GM19238 (cell line): ENCODE measurements around the gene CNTNAP2.
"Not testable (repeated sequence)": the region's sequence is repeated elsewhere in the genome, so short reads cannot be mapped to it uniquely, and the experiment has no call there.

Experiments used
- DNase-seq: peaks from one replicate; pipeline ENCODE4 v3.0.0; 2011; ENCODE audit warnings: low spot score; ENCODE audit not compliant: insufficient read length

Gene CNTNAP2

DNA sequence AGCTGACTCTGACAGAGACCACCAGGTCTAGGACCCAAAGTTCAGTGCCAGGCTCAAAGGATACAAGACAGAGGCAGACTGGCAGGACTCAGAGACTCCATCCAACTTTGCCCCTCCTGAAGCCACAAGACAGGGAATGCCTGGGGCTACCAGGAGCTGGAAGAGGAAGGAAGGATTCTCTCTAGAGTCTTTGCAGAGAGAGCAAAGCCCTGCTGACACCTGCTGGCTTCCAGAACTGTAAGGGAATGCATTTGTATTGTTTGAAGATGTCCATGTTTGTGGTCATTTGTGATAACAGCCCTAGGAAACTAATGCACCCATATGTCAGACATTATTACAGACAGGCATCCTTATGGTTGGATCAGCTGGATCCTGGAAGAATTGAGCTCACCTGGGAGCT, 2341.7 kb downstream of the CNTNAP2 start:
- no peak for DNase-seq

DNA sequence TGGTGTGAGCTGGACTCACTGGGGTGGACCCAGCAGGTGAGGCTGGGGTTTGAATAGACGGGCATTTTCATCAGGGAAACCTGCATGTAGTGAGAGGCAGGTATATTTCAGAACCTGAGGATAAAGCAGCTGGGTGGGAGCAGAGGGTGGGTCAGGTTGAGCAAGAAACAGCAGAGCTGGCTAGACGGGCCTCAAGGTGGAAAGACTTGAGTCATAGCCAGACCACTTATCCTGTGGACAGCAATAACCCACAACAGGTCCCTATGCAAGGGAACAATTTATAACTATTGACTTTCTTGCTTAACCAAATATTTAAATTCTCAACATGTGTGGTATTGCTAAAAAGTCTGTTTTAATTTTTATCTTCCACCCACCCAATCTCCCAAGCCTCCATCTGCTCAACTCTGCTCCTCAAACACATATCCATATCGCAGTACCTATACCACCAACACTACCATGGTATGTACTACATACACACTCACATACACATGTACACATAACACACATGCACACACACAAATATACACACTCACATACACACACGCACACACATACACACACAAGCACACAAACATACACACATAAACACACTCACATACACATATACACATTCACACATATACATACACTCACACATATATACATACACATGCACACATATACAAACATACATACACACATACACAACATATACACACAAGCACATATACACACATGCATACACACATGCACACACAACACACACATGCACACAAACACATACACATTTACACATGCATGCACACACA, 2345.0 kb downstream of the CNTNAP2 start:
- DNase-seq = no peak

DNA sequence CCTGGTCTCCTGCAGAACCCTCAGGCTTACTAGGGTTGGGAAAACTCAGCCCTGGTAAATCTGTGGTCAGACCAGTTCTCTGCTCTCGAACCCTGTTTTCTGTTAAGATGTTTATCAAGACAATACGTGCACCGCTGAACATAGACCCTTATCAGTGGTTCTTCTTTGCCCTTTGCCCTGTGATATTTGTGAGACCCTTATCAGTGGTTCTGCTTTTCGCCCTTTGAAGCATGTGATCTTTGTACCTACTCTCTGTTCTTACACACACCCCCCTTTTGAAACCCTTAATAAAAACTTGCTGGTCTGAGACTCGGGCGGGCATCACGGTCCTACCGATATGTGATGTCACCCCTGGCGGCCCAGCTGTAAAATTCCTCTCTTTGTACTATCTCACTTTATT, 2346.2 kb downstream of the CNTNAP2 start:
- DNase-seq = not testable (repeated sequence)

DNA sequence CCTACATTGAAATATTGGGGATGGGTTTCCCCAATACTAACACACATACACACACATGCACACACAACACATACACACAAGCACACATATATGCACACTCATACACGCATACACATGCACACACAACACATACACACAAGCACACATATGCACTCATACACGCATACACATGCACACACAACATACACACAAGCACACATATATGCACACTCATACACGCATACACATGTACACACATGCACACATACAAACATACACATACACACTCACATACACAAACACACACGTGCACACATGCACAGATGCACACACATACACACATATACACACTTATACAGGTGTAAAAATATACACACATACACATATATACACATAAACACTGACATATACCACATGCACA, 2346.6 kb downstream of the CNTNAP2 start:
- no peak for DNase-seq

DNA sequence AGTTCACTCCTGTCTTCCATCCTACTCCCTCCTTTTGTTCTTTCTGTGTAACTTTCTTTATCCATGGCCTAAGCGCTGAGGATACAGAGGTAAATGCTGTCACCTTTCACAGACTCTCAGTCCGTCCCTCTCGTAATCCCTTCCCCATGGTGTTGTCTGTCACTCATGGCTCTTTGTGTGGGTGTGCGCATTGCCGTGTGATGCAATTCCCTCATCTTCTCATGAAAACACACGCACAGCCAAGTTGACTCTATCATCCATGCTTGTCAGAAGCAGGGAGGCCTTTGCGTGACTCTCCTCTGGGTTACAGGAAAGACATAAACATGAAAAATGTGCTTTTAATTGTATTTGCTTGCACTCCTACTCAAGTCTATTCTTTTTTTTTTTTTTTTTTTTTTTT, 2348.3 kb downstream of the CNTNAP2 start:
- no peak for DNase-seq

DNA sequence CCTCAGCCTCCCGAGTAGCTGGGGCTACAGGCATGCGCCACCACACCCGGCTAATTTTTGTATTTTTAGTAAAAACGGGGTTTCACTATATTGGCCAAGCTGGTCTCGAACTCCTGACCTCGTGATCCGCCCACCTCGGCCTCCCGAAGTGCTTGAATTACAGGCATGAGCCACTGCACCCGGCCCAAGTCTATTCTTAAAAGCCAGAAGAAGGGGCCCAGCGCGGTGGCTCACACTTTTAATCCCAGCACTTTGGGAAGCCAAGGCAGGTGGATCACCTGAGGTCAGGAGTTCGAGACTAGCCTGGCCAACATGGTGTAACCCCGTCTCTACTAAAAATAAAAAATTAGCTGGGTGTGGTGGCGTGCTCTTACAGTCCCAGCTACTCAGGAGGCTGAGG, 2348.8 kb downstream of the CNTNAP2 start:
- DNase-seq = not testable (repeated sequence)

DNA sequence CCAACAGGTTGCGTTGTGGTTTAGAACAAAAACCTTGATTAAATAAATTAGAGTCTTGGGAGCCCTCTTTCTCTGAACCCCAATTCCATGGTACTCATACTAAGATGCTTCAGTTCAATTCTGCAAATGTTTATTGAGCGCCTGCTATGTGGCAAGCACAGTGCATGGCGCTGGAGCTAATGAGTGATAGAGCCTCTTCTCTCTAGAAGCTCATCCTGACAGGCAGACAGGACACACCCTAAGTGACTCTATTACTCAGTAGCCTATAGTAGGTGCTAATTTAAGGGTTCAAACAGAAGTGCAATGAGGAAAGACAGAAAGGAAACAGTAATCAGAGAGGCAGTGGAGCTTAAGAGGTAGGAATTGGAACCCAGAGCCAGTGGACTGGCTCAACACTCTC, 2349.5 kb downstream of the CNTNAP2 start:
- no peak for DNase-seq

DNA sequence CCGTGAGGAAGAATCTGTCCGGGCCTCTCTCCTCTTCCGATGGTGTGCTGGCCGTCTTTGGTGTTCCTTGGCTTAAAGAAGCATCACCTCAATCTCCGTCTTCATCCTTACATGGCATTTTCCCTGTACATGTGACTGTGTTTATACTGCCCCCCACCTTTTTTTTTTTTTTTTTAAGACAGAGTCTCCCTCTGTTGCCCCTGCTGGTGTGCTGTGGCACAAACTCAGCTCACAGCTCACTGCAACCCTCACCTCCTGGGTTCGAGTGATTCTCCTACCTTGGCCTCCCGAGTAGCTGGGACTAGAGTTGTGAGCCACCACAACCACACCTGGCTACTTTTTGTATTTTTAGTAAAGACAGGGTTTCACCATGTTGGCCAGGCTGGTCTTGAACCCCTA, 2352.1 kb downstream of the CNTNAP2 start:
- DNase-seq = no peak
